ENCODE measurements around the gene RIMBP2. TPM values are rescaled to one million over a fixed set of nuclear protein-coding genes. Genes with fewer than 3 reads are reported as not detected.

Gene RIMBP2
- total and polyA plus RNA-seq, 2 donors (not counting 1 experiment from before 2014, with no cell fraction given), result 0.17 TPM; not detected in 1

GRCh38 chr12:130709971-130710732 is 5.9 kb downstream of the RIMBP2 start:
- no peak overlapping the region for H2AFZ ChIP-seq (ENCODE audit: low read length)
- no peak overlapping the region for H3K4me3 ChIP-seq (replicated peaks in 1 of 4; ENCODE audit: control extremely low read depth in 1 of 4, insufficient read depth in 1 of 4, low read depth in 3 of 4, low read length in 4 of 4)
- H3K4me2 ChIP-seq (ENCODE audit: extremely low read depth, insufficient read depth, low read length), result no peak overlapping the region
- H3K79me2 ChIP-seq (ENCODE audit: control insufficient read depth, insufficient read depth, low read length), result no peaks in the 10 kb centered on the region
- DNase-seq (ENCODE audit: low read depth in 2 of 2), result no peak
- H3K36me3 ChIP-seq (ENCODE audit: control insufficient read depth, insufficient read depth, low read length), result no peaks in the 10 kb centered on the region
- H3K9ac ChIP-seq (ENCODE audit: insufficient read depth, low read length), result no peak overlapping the region
- no peaks in the 10 kb centered on the region for H3K9me3 ChIP-seq (ENCODE audit: control insufficient read depth, insufficient read depth, low read depth, low read length)
- no peak for TF ChIP-seq CTCF (conservative IDR thresholded peaks at IDR 0.05 in 1 of 2, IDR thresholded peaks at IDR 0.05 in 1 of 2; ENCODE audit: low read depth in 1 of 2, low read length in 2 of 2)
- no peak for TF ChIP-seq EZH2 (IDR thresholded peaks at IDR 0.05; ENCODE audit: low read length, missing control alignments)
- no peaks in the 10 kb centered on the region for H3K27me3 ChIP-seq (ENCODE audit: control insufficient read depth, insufficient read depth, low read length)
- H3K4me1 ChIP-seq (ENCODE audit: control insufficient read depth, extremely low read depth, insufficient read depth, low read length), result no peaks in the 10 kb centered on the region
- H3K27ac ChIP-seq (ENCODE audit: insufficient read depth, low read length), result no peak overlapping the region
- H4K20me1 ChIP-seq (ENCODE audit: control insufficient read depth, extremely low read depth, insufficient read depth, low read length), result no peaks in the 10 kb centered on the region

DNA sequence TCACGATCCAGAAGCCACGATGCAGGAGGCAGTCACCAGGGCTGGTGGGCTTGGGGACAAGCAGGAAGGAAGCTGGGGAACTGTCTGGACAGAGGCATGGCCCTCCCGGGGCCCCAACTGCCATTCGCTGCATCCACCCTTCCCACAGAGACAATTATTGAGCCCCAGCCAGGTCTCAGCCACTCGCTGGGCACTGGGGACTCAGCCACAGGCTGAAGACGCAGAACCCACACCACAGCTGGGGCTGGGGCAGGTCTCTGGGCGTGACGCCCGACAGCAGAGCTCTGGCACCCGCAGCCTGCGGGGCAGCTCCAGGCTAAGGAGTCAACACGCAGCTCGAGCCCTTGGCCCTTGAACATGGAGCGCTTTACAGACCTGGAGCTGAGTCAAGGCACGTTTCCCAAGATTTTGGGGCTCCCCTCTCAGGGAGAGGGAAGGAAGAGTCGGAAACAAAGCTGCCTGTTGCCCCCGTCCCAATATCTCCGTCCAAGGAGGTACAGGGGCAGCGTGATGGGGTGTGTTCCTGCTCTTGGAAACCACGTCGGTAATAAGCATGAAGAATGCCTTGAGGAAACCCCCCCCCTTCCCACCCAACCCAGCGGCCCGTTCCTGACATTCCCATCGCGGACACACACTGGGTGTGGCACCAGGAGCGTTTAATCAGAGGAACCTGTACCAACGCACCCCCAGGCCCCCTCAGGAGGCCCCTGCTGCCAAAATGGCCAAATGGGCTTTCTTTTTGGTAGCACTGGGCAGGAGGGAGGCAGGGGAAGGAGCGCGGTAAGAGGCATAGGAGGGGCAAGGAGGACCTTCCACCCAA is 6.7 kb downstream of the RIMBP2 start:
- Histone ChIP-seq H3K79me2 (ENCODE audit: control insufficient read depth, insufficient read depth, low read length) (no peaks in the 10 kb centered on the region), H3K9ac (ENCODE audit: insufficient read depth, low read length) (no peak overlapping the region), H3K27ac (ENCODE audit: insufficient read depth, low read length) (no peak overlapping the region), H3K4me3 (replicated peaks in 1 of 4; ENCODE audit: control extremely low read depth in 1 of 4, insufficient read depth in 1 of 4, low read depth in 3 of 4, low read length in 4 of 4) (no peak overlapping the region), H2AFZ (ENCODE audit: low read length) (no peak overlapping the region), H4K20me1 (ENCODE audit: control insufficient read depth, extremely low read depth, insufficient read depth, low read length) (no peaks in the 10 kb centered on the region), H3K36me3 (ENCODE audit: control insufficient read depth, insufficient read depth, low read length) (no peaks in the 10 kb centered on the region), H3K27me3 (ENCODE audit: control insufficient read depth, insufficient read depth, low read length) (no peaks in the 10 kb centered on the region), H3K4me2 (ENCODE audit: extremely low read depth, insufficient read depth, low read length) (no peak overlapping the region), H3K4me1 (ENCODE audit: control insufficient read depth, extremely low read depth, insufficient read depth, low read length) (no peaks in the 10 kb centered on the region), H3K9me3 (ENCODE audit: control insufficient read depth, insufficient read depth, low read depth, low read length) (no peaks in the 10 kb centered on the region)
- no peak for DNase-seq (ENCODE audit: low read depth in 2 of 2)
- no peak for TF ChIP-seq CTCF (conservative IDR thresholded peaks at IDR 0.05 in 1 of 2, IDR thresholded peaks at IDR 0.05 in 1 of 2; ENCODE audit: low read depth in 1 of 2, low read length in 2 of 2)
- TF ChIP-seq EZH2 (IDR thresholded peaks at IDR 0.05; ENCODE audit: low read length, missing control alignments), result no peak

DNA sequence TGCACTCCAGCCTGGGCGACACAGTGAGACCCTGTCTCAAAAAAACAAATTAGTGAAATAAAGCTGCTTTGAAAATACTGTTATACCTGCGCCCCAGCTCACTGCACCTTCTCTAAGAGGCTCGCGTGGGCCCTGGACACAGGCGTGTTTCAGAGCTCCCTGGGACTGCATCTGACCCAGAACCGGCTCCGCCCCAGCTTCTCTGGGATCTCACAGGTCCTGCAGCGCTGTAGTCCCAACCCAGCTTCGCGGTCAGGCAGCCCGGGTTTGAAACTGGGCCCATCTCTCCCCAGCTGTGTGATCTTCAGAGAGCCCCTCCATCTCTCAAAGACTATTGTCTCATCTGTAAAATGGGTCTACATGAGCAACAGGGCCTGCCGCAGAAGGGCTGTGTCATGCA is 7.5 kb downstream of the RIMBP2 start:
- Histone ChIP-seq H3K4me1 (ENCODE audit: control insufficient read depth, extremely low read depth, insufficient read depth, low read length) (no peaks in the 10 kb centered on the region), H3K4me2 (ENCODE audit: extremely low read depth, insufficient read depth, low read length) (no peak overlapping the region)

More for the DNA sequence above, 7.5 kb downstream of the RIMBP2 start:
- Histone ChIP-seq H3K36me3 (ENCODE audit: control insufficient read depth, insufficient read depth, low read length) (no peaks in the 10 kb centered on the region), H3K9ac (ENCODE audit: insufficient read depth, low read length) (no peak overlapping the region), H4K20me1 (ENCODE audit: control insufficient read depth, extremely low read depth, insufficient read depth, low read length) (no peaks in the 10 kb centered on the region), H3K4me3 (replicated peaks in 1 of 4; ENCODE audit: control extremely low read depth in 1 of 4, insufficient read depth in 1 of 4, low read depth in 3 of 4, low read length in 4 of 4) (no peak overlapping the region), H2AFZ (ENCODE audit: low read length) (no peak overlapping the region), H3K27me3 (ENCODE audit: control insufficient read depth, insufficient read depth, low read length) (no peaks in the 10 kb centered on the region), H3K27ac (ENCODE audit: insufficient read depth, low read length) (no peak overlapping the region), H3K79me2 (ENCODE audit: control insufficient read depth, insufficient read depth, low read length) (no peaks in the 10 kb centered on the region), H3K9me3 (ENCODE audit: control insufficient read depth, insufficient read depth, low read depth, low read length) (no peaks in the 10 kb centered on the region)
- no peak for TF ChIP-seq EZH2 (IDR thresholded peaks at IDR 0.05; ENCODE audit: low read length, missing control alignments)
- no peak for TF ChIP-seq CTCF (conservative IDR thresholded peaks at IDR 0.05 in 1 of 2, IDR thresholded peaks at IDR 0.05 in 1 of 2; ENCODE audit: low read depth in 1 of 2, low read length in 2 of 2)
- no peak for DNase-seq (ENCODE audit: low read depth in 2 of 2)

All from fibroblast of lung (primary cell).